Lung (tissue), 12 donors: ENCODE measurements around the gene SH3BP2. TPM values are rescaled to one million over a fixed set of nuclear protein-coding genes. Genes with fewer than 3 reads are reported as not detected.

Experiments
- ATAC-seq: fragments of 200-7000 bp; cut with Tn5 transposase; one replicate; pipeline ENCODE4 v1.9.1; 2020; ENCODE audit warnings: moderate number of reproducible peaks; ENCODE audit not compliant: insufficient read depth, low FRiP score
- DNase-seq, 3 donors: peaks; one replicate each; pipeline ENCODE4 v3.0.0-alpha.2; 2013 to 2017
- H3K27ac ChIP-seq, 2 donors: one replicate each; pipeline ENCODE4 v1.5.1; 2013; ENCODE audit warnings: mild to moderate bottlenecking in 2 of 2, moderate library complexity in 2 of 2, control low read depth in 1 of 2, inconsistent platforms in 1 of 2, low read depth in 1 of 2, low read length in 1 of 2
- H3K27me3 ChIP-seq, 3 donors: one replicate each; pipeline ENCODE4 v1.5.1; 2013; ENCODE audit warnings: low read length in 2 of 3; ENCODE audit not compliant: control insufficient read depth in 3 of 3, insufficient read depth in 3 of 3
- H3K36me3 ChIP-seq, 4 donors: one replicate each; pipeline ENCODE4 v1.5.1; 2013; ENCODE audit warnings: low read length in 4 of 4, mild to moderate bottlenecking in 1 of 4, moderate library complexity in 1 of 4; ENCODE audit not compliant: control insufficient read depth in 4 of 4, insufficient read depth in 4 of 4
- H3K4me1 ChIP-seq, 5 donors: one replicate each; pipeline ENCODE4 v1.5.1; 2013; ENCODE audit warnings: low read length in 5 of 5, mild to moderate bottlenecking in 2 of 5, moderate library complexity in 1 of 5; ENCODE audit not compliant: control insufficient read depth in 5 of 5, insufficient read depth in 5 of 5
- H3K4me3 ChIP-seq: one replicate; pipeline ENCODE4 v1.5.1; 2013; ENCODE audit warnings: mild to moderate bottlenecking, control low read depth, moderate library complexity
- H3K9ac ChIP-seq, 2 donors: one replicate each; pipeline ENCODE4 v1.5.1; 2013; ENCODE audit warnings: low read length in 2 of 2, control low read depth in 1 of 2; ENCODE audit not compliant: insufficient read depth in 1 of 2
- H3K9me3 ChIP-seq, 4 donors: one replicate each; pipeline ENCODE4 v1.5.1; 2013; ENCODE audit warnings: low read length in 3 of 4, mild to moderate bottlenecking in 1 of 4, moderate library complexity in 1 of 4; ENCODE audit not compliant: control insufficient read depth in 4 of 4, insufficient read depth in 3 of 4
- CTCF ChIP-seq: IDR thresholded peaks from 2 replicates; pipeline ENCODE4 v1.5.1; 2012; ENCODE audit warnings: mild to moderate bottlenecking; ENCODE audit errors: control extremely low read depth, extremely low read depth
- WGBS, 2 donors: extraction: QIAGEN DNeasy Blood & Tissue Kit; methylation state at CpG; one replicate each; pipeline ENCODE4 v1.1.7; 2013; 5-methylcytosine and 5-hydroxymethylcytosine counted together
- polyA plus RNA-seq, 2 donors: library from polyadenylated mRNA; stranded (reverse); fragments of 200-250 nt; gene quantifications; one replicate each; pipeline ENCODE4 v1.2.1, GENCODE V29; 2013
- total RNA-seq, 2 donors: library from RNA; depleted of rRNA in 1 of 2; stranded (reverse); fragments of >200 nt in 1 of 2; gene quantifications; one replicate each; pipeline ENCODE4 v1.2.1, GENCODE V29; 2014 to 2021
- donor health status: control.
- donor health status: control.
- donor health status: Bipolar disorder and iron deficiency.
- donor health status: healthy.
- donor health status: DM: yes; HTN: yes; CAD: no.

SH3BP2 gene
- total and polyA plus RNA-seq, 4 donors, result 49.9 to 117 (median 79.8) TPM

DNA sequence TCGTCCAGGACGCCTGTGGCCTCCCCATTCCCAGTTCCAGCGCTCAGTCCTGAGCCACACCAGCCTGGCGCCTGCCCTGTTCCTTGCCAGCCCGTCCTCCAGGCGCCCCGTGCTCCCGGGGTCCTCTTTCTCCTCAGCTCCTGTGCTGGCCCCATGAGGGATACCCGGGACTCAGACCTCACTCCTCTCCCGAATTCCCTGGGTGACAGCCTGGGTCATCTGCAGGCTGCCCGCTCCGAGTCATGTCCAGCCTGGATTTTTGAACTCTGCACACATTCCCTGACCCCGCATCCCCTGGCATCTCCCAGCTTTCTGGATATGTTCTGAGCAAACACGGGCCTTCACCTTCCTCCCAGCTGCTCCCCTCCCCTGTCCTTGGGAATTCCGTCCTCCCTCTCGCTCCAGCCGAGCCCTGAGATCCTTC, 35.9 kb downstream of the SH3BP2 start:
- DNase-seq (no peak), ATAC-seq (no peak)
- H3K27ac ChIP-seq, result no peak overlapping the region
- peaks cover 0 to 2% (median 0%) of the 10 kb centered on the region in 5 donors for H3K4me1 ChIP-seq
- no peak overlapping the region for H3K9ac ChIP-seq
- 93 to 94% methylated on average over 17 of the region's 17 CpGs for WGBS, 2 donors
- TF ChIP-seq CTCF, result no peak
- H3K36me3 ChIP-seq, result peaks cover 13 to 88% (median 27%) of the 10 kb centered on the region in 4 donors
- H3K9me3 ChIP-seq, result no peaks in the 10 kb centered on the region
- H3K4me3 ChIP-seq, result no peak overlapping the region
- H3K27me3 ChIP-seq, result no peaks in the 10 kb centered on the region

DNA sequence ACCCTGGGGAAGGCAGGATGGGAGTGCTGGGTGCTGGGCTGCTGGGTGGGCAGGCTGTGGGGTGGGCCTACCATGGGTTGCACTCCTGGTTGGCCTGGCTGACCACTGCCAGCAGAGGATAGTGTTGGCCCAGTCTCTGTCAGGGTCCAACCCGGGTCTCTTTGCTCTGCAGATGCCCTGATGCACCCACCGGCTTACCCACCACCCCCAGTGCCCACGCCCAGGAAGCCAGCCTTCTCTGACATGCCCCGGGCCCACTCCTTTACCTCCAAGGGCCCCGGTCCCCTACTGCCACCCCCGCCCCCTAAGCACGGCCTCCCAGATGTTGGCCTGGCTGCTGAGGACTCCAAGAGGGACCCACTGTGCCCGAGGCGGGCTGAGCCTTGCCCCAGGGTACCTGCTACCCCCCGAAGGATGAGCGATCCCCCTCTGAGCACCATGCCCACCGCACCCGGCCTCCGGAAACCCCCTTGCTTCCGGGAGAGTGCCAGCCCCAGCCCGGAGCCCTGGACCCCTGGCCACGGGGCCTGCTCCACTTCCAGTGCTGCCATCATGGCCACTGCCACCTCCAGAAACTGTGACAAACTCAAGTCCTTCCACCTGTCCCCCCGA, 36.5 kb downstream of the SH3BP2 start:
- WGBS, 2 donors, result 95 to 96% methylated on average over 14 to 18 of the region's 18 CpGs
- peak in 1 of 3 donors; percentile 6 for DNase-seq
- Histone ChIP-seq H3K4me3 (no peak overlapping the region), H3K27ac (no peak overlapping the region), H3K36me3 (peaks cover 13 to 87% (median 30%) of the 10 kb centered on the region in 4 donors), H3K9ac (no peak overlapping the region), H3K9me3 (no peaks in the 10 kb centered on the region), H3K27me3 (no peaks in the 10 kb centered on the region), H3K4me1 (peaks cover 0 to 2% (median 0%) of the 10 kb centered on the region in 5 donors)
- ATAC-seq, result no peak
- no peak for TF ChIP-seq CTCF

GRCh38 chr4:2829933-2830451, 37.1 kb downstream of the SH3BP2 start:
- ATAC-seq (no peak), DNase-seq (no peak)
- Histone ChIP-seq H3K4me1 (peaks cover 0 to 2% (median 0%) of the 10 kb centered on the region in 5 donors), H3K9ac (no peak overlapping the region), H3K27me3 (no peaks in the 10 kb centered on the region), H3K27ac (no peak overlapping the region), H3K9me3 (no peaks in the 10 kb centered on the region), H3K36me3 (peaks cover 13 to 87% (median 30%) of the 10 kb centered on the region in 4 donors), H3K4me3 (no peak overlapping the region)
- 97% methylated on average over 19 of the region's 19 CpGs for WGBS, 2 donors
- TF ChIP-seq CTCF, result no peak
